GM18502 (cell line): ENCODE data around the gene OGDHL.
A peak's percentile ranks its signal among the peaks of the same experiment; 100 is the strongest.
"Not testable (repeated sequence)": the region's sequence is repeated elsewhere in the genome, so short reads cannot be mapped to it uniquely, and the experiment has no call there.

Source experiments
- ATAC-seq: cut with Tn5 transposase; IDR thresholded peaks from one replicate; pipeline ENCODE4 v1.9.1; 2021; ENCODE audit warnings: mild to moderate bottlenecking; ENCODE audit not compliant: unreplicated experiment, poor library complexity

Gene OGDHL

DNA sequence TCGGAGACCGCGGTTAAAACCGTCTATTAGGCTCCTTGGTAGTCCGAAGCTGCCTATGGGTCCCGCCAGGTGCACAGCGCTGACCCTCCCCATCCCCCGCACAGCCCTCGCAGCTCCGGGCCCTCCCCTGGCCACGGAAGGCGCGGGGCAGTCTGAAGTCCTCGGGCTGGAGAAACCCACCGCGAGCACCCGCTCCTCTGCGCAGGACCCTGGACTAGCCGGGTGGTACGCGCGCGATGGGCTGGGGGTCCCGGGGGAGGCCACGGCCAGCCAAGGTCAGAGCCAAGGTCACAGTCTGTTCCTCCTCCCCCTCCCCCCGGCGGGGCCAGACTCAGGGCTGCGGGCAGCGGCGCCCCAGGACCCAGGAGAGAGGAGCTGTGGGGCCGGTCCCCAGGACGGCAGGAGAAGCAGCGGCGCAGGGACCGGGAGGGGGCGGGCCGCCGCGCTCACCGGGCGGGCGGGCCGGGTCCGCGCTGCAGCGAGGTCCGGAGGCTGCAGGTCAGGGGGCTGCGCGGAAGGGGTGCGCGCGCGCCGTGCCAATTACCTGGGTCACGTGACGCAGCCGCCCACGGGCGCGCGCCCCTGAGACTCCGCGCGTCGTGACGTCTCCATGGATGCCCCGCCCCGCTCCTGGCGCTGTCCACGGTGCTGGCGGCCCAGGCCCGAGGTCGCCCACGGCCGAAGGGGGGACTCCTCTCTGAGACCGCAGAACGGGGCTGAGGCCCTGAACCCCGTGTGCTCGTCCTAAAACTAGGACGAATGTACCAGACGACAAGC, at the start of gene OGDHL:
TSS of gene OGDHL (minus strand) at position 535 of the 777 bp plus-strand sequence. CDS start 3,731 bp downstream, outside the sequence.
- ATAC-seq = peak; percentile 84

DNA sequence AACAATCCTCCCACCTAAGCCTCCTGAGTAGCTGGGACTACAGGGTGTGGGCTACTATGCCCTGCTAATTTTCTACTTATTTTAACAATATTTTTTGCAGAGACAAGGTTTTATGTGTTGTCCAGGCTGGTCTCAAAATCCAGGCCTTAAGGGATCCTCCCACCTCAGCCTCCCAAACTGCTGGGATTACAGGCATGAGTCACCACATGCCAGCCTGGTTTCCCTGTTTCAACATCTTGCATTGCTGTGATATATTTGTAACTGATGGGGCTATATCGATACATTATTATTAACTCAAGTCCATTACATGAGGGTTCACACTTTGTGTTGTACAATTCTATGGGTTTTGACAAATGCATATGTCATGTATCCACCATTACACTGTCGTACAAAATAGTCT, 41.9 kb upstream of the OGDHL start:
- no peak for ATAC-seq

DNA sequence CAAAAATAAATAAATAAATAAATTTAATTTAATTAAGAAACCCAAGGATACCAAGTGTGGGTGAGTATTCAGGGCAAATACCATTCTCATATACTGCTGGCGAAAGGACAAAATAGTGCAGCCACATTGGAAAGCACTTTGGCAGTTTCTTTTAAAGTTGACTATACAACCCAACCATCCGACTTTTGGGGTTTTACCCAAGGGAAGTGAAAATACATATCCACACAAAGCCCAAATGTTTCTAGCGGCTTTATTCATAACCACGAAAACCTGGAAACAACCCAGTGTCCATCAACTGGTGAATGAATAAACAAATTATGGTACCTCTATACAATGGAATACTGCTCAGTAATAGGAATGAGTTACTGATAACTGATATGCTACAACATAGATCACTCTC, 36.2 kb upstream of the OGDHL start:
- no peak for ATAC-seq

GRCh38 chr10:49791100-49791499, 29.0 kb upstream of the OGDHL start:
- no peak for ATAC-seq

DNA sequence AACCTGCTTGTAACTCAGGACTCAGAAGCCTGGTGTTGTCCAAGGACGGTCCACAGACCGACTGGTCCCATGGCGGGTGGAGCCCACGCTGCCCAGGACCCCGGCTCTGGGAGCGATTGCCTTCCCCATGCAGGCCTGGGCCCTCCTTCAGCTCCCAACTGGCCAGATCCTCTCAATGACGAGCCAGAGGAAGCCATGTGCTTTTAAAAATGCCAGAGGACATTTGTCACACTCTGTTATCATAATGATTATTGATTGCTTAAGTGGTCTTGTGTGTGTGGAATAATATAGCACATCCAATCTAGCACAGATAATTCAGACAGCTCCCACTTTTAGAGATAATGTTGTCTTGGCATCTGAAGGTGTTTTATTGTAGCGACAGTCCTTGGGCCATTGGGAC, 22.6 kb upstream of the OGDHL start:
- ATAC-seq = no peak

- ATAC-seq = no peak
Observed at GRCh38 chr10:49783645-49784044, 21.5 kb upstream of the OGDHL start.

DNA sequence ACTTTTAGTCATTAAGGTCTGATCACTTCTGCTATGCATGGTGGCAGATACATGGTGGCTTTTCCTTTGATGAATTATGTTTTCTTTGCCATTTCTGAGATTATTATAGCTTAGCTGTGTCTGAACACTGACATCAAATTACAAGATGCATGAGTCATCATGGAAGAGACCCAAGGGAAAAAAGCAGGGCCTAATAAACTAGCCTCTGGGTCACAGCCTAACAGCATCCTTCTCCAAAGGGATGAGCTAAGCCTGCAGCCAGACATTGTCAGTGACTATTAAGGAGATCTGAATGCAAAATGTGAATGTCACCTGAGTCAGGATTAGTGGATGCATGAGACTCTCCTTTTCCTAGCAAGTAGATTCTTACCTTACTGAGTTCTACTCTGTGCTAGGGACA, 19.1 kb upstream of the OGDHL start:
- ATAC-seq = no peak

- ATAC-seq = no peak
Observed at GRCh38 chr10:49778197-49778596, 16.1 kb upstream of the OGDHL start.

- no peak for ATAC-seq
Observed at GRCh38 chr10:49776851-49777250, 14.7 kb upstream of the OGDHL start.

GRCh38 chr10:49775014-49775413, 12.9 kb upstream of the OGDHL start:
- ATAC-seq = no peak

- ATAC-seq = not testable (repeated sequence)
Observed at GRCh38 chr10:49772944-49773343, 10.8 kb upstream of the OGDHL start.

- not testable (repeated sequence) for ATAC-seq
Observed at GRCh38 chr10:49771046-49771445, 8.9 kb upstream of the OGDHL start.

DNA sequence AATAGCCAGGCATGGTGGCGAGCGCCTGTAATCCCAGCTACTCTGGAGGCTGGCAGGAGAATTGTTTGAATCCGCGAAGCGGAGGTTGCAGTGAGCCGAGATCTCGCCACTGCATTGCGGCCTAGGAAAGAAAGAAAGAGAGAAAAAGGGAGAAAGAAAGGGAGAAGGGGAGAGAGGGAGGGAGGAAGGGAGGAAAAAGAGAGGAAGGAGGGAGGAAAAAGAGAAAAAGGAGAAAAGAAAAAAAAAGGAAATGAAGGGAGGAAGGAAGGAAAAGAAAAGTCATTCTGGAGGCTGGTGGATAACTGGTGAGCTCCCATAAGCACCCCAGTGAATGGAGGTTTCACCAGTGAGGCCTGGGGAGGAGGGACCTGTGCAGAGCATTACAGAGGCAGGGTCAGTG, 7.6 kb upstream of the OGDHL start:
- no peak for ATAC-seq

DNA sequence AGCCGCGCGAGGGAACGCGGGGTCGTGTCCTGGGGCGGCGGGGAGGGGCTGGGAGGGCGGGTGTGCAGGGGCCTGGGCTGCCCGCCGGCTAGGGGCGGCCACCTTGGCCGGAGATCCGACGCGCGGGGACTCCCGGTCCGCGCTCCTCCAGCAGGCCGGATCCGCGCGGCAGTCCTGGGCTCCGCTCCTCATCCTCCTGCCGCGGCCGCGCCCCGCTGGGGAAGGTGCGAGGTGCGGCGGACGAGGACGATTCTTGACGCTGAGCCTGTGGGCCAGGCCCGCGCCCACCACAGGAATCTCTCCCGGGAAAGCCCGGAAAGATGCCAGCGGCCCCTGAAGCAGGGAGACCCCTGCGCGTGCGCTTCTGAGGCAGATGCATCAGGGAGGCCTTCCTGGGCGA, 6.6 kb upstream of the OGDHL start:
- ATAC-seq = no peak

GRCh38 chr10:49768329-49768728, 6.2 kb upstream of the OGDHL start:
- no peak for ATAC-seq

DNA sequence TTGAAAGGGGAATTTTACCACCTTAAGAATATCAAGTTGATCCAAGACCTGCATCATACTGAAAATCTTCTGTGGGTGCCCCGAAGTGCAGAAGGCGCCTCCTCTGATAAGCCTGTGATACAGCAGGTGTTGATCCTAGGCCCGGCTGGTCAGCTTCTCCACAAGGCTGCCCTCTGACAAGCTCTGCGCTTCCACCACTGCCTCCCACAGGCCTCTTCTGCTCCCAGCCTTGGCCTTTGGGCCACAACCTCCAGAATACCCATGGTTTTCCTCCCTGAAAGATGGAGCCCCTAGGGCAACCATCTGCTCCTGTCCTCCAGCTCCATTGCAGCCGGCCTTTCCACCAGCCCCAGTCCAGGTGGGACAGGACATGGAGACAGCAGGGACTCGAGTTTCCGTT, 5.6 kb upstream of the OGDHL start:
- ATAC-seq = no peak

DNA sequence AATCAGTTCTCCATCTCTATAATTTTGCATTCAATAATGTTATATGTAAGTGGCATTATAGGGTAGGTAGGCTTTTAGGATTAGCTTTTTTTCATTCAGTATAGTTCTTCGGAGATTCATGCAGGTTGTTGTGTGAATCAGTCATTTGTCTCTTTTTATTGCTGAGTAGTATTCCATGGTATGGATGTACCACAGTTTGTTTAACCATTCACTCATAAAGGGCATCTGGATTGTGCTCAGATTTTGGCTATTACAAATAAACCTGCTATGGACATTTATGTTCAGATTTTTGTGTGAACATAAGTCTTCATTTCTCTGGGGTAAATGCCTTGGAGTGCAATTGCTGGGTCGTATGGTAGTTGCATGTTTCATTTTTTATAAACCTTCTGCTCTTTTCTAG, 4.4 kb upstream of the OGDHL start:
- no peak for ATAC-seq

- ATAC-seq = no peak
Observed at GRCh38 chr10:49762566-49762877, 399 bp upstream of the OGDHL start.

DNA sequence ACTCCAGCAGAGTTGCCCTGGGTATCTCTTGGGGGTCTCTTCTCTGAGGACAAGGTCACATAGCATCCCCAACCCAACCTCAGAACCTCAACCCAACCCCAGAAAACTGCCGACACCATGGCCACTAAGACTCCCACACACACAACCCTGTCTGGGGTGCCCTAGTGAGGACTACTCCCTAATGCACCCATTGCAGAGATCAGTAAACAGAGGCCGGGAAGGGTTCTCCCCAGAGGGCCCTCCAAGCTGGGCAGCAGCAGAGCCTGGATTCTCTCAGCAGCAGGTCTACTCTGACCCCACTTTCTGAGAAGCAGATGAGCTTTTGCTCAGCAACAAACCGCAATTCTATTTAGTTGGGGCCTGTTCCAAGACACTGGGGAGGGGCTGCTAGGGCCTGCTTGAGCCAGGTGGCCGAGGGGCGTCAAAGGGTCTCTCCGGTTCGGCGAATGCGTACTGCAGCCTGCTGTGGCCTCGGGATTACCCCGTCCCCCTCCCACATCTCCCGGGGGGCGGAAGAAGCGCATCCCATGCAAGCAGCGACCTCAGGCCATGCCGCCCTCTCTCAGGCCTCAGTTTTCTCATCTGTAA, 828 bp downstream of the OGDHL start:
- no peak for ATAC-seq

- no peak for ATAC-seq
Observed at GRCh38 chr10:49760789-49761188, 1.3 kb downstream of the OGDHL start.

- no peak for ATAC-seq
Observed at GRCh38 chr10:49759787-49760551, 2.2 kb downstream of the OGDHL start.
